Hematopoietic multipotent progenitor cell treated with erythropoietin and hydrocortisone succinate and interleukin-3 and kit ligand, for 4 days (in vitro differentiated cells): ENCODE data around the gene DNAJB11.

Source experiments
- DNase-seq: peaks from one replicate; pipeline ENCODE4 v3.0.0-alpha.2; 2015

The DNAJB11 gene

GRCh38 chr3:186598108-186598784, 27.7 kb downstream of the DNAJB11 start:
- no peak for DNase-seq

- no peak for DNase-seq
These were observed 28.2 kb downstream of the DNAJB11 start for GRCh38 chr3:186598794-186599141.

GRCh38 chr3:186599142-186599784, 28.7 kb downstream of the DNAJB11 start:
- DNase-seq, result no peak

GRCh38 chr3:186599785-186600166, 29.3 kb downstream of the DNAJB11 start:
- no peak for DNase-seq

- no peak for DNase-seq
These were observed 30.4 kb downstream of the DNAJB11 start for GRCh38 chr3:186600896-186601295.

DNA sequence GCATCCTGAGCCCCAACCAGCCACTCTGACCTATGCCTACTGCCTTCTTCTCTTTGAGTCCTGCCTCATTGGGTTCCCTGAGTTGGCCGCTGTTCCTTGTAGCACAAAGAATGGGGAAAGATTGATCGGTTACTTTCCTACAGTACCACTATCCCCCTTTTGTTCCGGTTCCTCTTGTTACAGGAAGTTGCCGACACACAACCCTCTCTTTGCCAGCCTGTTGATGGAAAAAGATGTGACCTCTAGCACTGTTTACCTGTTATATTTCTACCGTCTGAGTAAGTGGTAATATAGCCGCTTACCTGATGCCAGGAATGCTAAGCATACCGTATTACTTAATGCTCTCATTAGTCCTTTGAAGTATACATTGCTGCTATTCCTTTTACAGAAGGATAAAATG, 32.6 kb downstream of the DNAJB11 start:
- DNase-seq, result no peak

DNA sequence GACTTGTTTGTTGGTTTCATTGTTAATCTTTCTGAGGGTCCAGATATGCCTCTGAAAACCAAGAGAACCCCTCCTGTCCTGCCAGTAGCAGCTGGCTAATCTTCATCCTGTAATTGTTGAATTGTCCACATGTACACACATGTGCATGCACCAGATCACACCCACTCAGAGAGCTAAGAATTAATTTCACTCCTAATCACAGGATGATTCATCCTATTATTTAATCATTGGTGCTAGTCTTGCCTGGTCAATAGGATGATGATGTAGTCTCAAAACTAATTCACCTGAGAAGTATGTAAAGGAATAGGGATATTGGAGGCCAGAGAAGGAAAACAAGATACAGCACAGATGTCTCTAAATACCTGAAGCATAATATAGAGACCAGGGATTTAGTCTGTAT, 34.6 kb downstream of the DNAJB11 start:
- DNase-seq, result no peak

- no peak for DNase-seq
These were observed 35.3 kb downstream of the DNAJB11 start for GRCh38 chr3:186605561-186606545.

DNA sequence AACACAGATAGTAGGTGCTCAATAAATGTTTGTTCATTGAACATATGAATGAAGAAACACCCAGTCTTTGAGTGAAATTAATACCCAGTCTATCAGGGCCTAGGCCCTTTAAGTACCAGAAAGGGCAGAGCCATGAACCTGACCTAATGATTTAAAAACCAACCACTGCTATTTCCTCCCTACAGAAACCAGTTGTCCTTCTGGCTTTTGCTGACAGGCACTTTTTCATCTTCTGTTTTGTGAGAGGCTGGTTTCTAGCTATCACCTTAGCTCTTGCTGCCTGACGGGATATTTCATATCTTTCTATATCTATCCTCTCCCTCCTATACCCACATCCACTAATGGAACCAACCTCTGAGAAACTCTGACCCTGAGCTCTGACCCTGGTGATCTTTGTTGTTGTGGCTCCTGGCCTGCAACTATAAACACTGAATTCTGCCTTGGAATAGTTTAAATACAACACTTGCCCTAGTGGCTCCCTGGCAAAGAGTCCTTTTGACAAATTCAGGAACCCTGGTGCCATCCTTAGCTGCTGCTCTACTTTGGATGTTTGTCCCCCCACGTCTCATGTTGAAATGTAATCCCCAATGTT, 38.2 kb downstream of the DNAJB11 start:
- DNase-seq, result no peak

- peak; percentile 40 for DNase-seq
These were observed 38.8 kb downstream of the DNAJB11 start for GRCh38 chr3:186609247-186609868.

DNA sequence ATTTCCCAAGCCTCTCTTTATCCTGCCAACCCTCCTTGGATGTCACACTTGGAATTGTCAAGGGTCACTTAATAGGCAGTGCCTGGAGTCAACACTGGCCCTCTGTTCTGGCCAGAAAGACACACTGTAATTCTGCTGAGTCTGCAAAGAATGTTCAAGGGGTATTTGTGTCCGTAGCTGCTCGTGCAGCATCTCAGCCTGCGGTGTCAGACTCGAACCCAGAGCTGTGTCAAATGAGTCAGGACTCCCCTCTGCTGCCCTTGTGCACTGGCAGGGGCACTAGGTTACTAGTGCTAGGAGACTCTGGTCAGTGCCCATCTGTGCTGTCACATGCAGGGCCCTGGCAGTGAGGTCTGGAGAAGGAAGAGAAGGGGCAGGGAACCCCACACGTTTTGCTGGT, 41.5 kb downstream of the DNAJB11 start:
- DNase-seq, result no peak

- no peak for DNase-seq
These were observed 42.5 kb downstream of the DNAJB11 start, which contains the start of gene AHSG for GRCh38 chr3:186612721-186613636. Gene AHSG (plus strand): TSS chr3:186613060. CDS start chr3:186613142, 82 bp downstream.

DNA sequence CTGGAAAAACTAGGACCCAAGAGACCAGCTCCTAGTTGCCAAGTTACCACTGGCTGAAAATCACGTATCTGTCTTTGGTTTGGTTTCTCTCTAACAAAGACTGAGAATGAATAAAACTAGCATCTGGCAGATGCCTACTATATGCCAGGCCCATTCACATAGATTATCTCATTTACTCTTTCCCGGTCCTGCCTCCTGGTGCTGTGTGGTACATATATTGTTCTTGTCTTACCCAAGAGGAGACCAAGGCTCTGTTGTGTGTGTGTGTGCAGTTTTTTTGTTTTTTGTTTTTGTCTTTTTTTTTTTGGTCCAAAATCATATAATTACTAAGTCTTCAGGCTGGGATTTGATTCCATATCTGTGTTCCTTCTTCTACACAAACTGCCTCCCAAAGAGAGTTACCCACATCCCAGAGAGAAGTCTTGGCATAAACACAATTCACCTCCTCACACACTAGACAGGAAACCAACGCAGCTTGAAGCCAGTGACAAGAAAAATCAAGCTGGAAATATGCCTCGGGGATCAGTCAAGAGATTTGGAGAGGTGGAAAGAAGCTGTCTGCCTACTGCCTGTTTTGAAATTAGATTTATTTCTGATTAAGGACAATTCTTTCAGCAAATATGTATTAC, 43.2 kb downstream of the DNAJB11 start:
- DNase-seq, result no peak

- DNase-seq, result no peak
These were observed 43.7 kb downstream of the DNAJB11 start for GRCh38 chr3:186614266-186614596.

GRCh38 chr3:186614597-186615483, 44.3 kb downstream of the DNAJB11 start:
- DNase-seq, result peak; percentile 85

- DNase-seq, result no peak
These were observed 45.7 kb downstream of the DNAJB11 start for GRCh38 chr3:186616299-186616617.

GRCh38 chr3:186617036-186617946, 46.8 kb downstream of the DNAJB11 start:
- DNase-seq, result peak; percentile 94

GRCh38 chr3:186618318-186618938, 47.9 kb downstream of the DNAJB11 start:
- DNase-seq, result no peak

DNA sequence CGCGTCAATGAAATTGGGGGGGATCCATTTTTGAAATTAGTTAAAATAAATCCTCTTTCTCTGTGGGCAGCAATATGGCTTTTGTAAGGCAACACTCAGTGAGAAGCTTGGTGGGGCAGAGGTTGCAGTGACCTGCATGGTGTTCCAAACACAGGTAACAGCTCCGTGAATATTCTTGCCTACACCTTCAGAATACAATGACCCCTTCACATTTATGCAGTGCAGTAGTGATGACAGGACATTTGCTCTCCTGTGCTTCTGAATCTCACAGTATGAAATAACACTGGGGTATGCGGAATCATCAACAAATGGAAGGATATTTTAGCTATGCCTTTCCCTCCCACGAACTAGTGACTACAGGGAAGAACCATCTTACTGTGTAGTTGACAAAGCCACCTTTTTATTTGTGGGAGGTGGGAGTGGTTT, 49.3 kb downstream of the DNAJB11 start:
- no peak for DNase-seq
